IPS-18c (cell line): ENCODE data around the gene EPHA1.
"Not testable (repeated sequence)": the region's sequence is repeated elsewhere in the genome, so short reads cannot be mapped to it uniquely, and the experiment has no call there.

Source experiments
- H3K4me3 ChIP-seq: 2 replicates; pipeline ENCODE4 v1.7.0; 2013; ENCODE audit warnings: low read depth, mild to moderate bottlenecking, low read length, moderate library complexity; ENCODE audit not compliant: insufficient read depth
- H3K9me3 ChIP-seq: one replicate; pipeline ENCODE4 v1.6.1; 2013; ENCODE audit warnings: mild to moderate bottlenecking, low read length, moderate library complexity; ENCODE audit not compliant: control insufficient read depth, insufficient read depth

Gene EPHA1

DNA sequence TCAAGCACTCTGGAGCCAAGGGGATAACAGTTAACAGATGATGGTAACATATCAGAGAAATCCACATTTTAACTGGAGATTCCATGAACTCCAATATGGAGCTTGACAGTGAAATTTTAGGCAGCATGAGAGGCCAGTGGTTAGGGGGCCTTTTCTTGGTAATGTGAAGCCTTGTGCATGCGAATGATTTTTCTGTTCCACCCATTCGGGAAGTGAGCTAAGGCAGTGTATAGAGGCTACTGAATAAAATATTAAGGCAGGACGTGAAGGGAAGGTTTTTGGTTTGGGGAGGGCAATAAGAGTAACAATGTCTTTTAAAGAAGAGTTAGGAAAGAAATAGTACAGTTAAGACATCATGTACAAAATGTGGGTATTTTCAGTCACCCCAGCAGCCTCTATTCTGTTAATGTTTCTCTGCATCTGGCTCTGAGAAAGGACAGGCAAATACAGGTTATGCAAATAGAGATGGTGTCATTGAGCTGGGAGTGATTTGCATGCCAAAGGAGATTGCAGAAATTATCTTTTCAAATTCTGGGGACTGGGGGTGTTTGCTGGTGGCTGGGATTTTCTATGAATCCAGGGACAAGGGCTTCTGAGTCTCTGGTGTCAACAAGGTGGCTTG lies 27.8 kb upstream of the EPHA1 start:
- Histone ChIP-seq H3K4me3 (no peak overlapping the region), H3K9me3 (no peaks in the 10 kb centered on the region)

- Histone ChIP-seq H3K9me3 (no peaks in the 10 kb centered on the region), H3K4me3 (no peak overlapping the region)
Measured at GRCh38 chr7:143435266-143435665, 26.6 kb upstream of the EPHA1 start.

DNA sequence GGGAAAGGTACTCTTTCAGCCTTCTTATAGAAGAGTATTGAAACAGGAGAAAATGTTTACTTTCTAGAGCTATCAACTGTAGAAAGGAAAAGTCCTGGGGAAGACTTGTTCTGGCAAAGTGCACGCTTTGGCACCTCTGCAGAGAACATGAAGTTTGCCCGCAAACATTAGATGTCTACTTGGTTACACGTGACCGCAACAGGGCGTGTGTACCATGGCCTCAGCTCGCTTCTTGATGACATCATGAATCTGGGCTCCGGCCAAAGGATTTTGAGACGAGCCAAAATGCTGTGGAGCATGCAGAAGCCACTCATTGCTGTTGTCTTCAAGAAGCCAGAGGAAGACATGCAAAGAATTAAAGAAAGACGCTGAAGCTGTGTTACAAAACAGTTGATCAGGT lies 26.0 kb upstream of the EPHA1 start:
- H3K4me3 ChIP-seq = no peak overlapping the region
- H3K9me3 ChIP-seq = no peaks in the 10 kb centered on the region

DNA sequence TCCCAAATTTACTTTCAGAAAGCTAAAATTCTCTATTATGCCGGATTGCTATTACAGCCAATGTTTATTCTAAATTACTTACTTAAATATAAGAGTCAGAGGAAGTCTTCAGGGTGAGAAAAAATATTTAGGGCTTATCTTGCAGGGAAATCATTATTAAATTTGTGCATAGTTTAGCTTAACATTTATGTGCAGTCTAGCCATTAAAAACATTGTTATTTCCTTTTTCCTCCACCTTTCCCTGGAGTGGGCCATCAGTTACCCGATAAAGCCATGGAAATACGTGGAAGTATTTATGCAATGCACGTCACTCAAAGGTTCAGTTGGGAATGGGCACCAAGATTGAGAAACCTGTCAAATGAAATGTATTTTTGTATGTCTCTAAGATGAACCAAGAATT lies 25.1 kb upstream of the EPHA1 start:
- Histone ChIP-seq H3K4me3 (no peak overlapping the region), H3K9me3 (no peaks in the 10 kb centered on the region)

- no peaks in the 10 kb centered on the region for H3K9me3 ChIP-seq
- H3K4me3 ChIP-seq = no peak overlapping the region
Measured at GRCh38 chr7:143431109-143431508, 22.5 kb upstream of the EPHA1 start.

GRCh38 chr7:143429770-143430698 lies 21.4 kb upstream of the EPHA1 start:
- Histone ChIP-seq H3K4me3 (no peak overlapping the region), H3K9me3 (no peaks in the 10 kb centered on the region)

DNA sequence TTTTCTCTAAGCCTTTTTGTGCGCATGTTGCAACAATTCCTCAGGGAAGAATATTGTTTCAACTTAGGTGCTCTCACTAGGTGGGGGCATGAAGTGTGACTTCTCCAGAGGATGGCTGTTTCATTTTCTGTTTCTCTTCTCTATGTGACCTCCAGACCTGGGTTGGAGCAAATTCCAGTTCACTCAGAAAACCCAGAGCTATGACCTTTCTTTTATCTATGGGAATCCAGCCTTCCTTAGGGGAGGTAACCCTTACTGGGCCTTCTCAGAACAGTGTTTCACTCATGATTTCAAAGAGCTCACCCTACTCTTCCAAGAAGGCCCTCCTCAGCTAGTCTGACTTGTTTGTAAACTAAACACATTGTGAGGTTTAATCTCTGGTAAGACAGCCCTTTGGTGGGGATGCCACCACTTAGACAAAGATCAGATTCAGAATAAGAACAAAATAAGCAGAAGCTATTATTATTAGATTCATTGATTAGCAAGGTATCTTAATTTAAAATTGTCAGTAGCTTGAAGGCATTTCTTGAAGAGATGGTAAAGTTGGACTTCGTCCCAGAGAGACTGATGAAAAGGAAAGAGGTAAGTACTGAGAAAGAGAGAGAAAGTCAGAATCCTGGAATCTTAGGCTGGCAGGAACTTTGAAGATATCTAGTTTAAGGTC lies 18.0 kb upstream of the EPHA1 start:
- H3K9me3 ChIP-seq = no peaks in the 10 kb centered on the region
- no peak overlapping the region for H3K4me3 ChIP-seq

DNA sequence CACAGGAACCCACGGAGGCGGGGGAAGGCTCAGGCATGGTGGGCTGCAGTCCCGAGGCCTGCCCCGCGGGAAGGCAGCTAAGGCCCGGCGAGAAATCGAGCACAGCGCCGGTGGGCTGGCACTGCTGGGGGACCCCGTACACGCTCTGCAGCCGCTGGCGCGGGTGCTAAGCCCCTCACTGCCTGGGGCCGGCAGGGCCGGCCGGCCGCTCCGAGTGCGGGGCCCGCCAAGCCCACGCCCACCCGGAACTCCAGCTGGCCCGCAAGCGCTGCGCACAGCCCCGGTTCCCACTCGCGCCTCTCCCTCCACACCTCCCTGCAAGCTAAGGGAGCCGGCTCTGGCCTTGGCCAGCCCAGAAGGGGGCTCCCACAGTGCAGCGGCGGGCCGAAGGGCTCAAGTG lies 15.8 kb upstream of the EPHA1 start:
- not testable (repeated sequence) for H3K9me3 ChIP-seq, H3K4me3 ChIP-seq

GRCh38 chr7:143422033-143422432 lies 13.4 kb upstream of the EPHA1 start:
- Histone ChIP-seq H3K9me3 (peaks cover 9% of the 10 kb centered on the region), H3K4me3 (no peak overlapping the region)

GRCh38 chr7:143420624-143421023 lies 12.0 kb upstream of the EPHA1 start:
- H3K4me3 ChIP-seq, H3K9me3 ChIP-seq: not testable (repeated sequence)

- H3K9me3 ChIP-seq = peaks cover 9% of the 10 kb centered on the region
- no peak overlapping the region for H3K4me3 ChIP-seq
Measured at GRCh38 chr7:143419880-143420279, 11.2 kb upstream of the EPHA1 start.

DNA sequence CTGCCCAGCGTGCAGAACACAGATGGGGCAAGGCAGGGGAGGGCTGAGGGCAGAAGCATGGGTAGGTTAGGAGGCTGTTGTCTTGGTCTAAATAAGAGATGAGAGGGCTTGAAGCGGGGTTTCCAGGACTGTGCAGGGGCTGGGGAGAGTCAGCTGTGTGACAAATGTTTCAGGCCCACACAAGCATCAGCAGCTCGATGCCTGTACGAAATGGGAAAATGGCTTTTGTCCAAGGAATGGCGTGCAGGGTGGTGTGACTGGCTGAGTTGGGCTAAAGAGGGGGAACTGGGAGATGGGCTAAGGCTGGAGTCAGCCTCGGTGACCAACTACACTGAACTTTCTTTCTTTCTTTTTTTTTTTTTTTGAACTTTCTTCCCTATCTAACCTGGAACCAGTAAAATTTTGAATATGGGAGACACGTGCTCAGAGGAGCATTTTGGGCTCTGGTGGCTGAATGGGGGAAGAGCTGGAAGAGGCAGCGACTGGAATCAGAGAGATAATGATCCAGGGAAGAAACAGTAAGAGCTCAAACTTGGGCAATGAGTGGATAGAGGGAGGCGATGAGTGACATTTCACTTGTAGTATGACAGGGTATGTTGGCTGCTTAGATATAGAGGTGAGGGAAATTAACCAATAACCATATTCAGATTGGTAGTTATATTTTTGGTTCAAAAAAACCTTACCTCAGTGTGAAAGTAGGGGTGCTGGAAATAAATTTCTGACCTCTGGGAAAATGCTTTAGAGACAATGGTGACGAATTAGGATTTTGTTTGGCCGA lies 10.2 kb upstream of the EPHA1 start:
- no peak overlapping the region for H3K4me3 ChIP-seq
- H3K9me3 ChIP-seq = peaks cover 9% of the 10 kb centered on the region

DNA sequence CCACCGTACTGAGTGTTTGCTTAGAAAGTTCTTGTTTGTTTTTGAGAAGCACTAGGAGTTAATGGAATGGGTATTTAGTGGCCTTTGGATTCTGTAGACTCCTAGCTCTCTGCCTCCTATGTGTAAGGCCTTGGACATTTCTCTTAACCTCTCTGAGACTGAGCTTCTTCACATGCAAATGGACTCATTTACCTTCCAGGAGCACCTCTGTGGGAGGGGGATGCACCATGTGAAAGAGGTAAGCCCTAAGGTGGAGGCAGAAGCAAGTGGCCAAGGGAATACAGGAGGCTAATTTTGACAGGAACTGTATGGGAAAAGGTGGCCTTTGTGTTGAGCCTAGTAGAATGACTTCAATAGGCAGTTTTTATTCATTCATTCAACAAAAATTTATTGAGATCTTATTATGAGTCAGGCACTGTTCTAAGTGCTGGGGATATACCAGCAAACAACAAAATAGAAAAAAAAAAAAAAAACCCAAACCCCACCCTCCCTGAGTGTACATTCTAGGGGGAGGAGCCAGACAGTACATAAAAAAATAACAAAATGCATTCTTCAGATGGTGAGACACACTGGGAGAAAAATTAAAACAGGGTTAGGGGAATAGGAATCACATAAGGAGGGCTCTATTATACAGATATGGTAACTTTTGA lies 9.2 kb upstream of the EPHA1 start:
- Histone ChIP-seq H3K4me3 (no peak overlapping the region), H3K9me3 (peaks cover 9% of the 10 kb centered on the region)

- Histone ChIP-seq H3K9me3 (peaks cover 9% of the 10 kb centered on the region), H3K4me3 (no peak overlapping the region)
Measured at GRCh38 chr7:143416565-143417149, 8.0 kb upstream of the EPHA1 start.

GRCh38 chr7:143415742-143416397 lies 7.2 kb upstream of the EPHA1 start:
- Histone ChIP-seq H3K9me3 (peaks cover 4% of the 10 kb centered on the region), H3K4me3 (no peak overlapping the region)

GRCh38 chr7:143415209-143415608 lies 6.6 kb upstream of the EPHA1 start:
- not testable (repeated sequence) for H3K9me3 ChIP-seq, H3K4me3 ChIP-seq
